ENCODE results near the gene PLEKHA5.
"Not testable (repeated sequence)": the region's sequence is repeated elsewhere in the genome, so short reads cannot be mapped to it uniquely, and the experiment has no call there.

Gene PLEKHA5

DNA sequence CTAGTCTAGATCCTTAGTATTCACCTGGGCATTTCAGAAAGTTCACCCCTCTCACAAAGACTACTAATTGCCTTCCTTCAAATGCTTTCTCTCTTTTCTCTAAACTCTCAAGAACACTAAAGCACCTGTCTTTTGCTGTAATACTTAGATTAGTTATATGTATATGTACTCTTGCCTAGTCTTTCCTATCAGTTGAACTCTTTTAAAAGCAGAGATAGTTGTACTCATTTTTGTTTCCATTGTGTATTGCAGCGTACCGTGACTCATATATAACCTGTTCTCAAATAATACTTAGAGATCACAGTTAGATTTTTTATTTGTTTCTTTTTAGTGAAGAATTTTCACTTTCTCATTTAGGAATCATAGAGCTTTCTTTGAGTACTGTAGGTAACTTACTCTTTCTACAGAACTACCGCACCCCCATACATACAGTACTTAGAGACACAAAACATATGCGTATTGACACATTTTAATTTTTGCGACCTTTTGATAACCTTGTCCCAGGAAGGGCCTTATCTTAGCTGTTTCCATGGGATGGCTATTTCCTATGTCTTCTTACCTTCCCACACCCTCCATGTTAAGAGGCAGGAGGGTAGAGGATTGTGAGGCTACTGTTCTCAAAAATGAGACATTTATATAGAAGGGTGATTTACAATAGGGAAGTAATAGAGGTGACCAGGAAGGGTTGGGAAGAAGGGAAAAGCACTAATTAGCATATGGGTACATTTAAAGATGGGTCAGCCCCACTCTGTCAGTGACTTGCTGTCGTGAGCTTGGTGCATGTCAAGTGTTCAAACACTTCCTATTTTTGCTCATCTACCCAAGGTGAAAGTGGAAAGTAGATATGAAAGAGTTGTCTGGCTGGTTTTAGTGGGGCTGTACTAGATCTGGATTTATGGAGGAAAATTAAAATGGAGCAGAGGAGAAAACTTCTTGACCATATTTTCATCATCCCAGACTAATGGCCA lies 74.3 kb downstream of the PLEKHA5 start:
- DNase-seq = no peak

DNA sequence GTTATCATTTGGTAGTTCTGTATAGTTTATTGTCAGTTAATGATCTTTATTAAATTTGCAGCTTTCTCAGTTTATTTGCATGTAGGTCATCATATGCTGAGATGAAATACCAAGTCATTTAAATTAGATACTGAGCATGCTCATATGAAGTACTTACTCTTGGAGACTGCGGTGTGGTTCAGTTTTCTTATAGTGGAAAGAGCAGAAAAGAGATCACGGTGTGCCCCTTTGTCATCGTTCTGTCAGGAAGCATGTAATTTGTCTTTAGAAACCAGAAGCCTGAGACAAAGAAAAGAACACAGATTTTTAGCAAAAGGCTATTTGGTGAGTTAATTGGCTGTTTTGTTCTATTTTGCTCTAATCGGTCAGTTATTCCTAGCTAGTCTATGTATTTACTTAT lies 75.6 kb downstream of the PLEKHA5 start:
- DNase-seq = no peak

DNA sequence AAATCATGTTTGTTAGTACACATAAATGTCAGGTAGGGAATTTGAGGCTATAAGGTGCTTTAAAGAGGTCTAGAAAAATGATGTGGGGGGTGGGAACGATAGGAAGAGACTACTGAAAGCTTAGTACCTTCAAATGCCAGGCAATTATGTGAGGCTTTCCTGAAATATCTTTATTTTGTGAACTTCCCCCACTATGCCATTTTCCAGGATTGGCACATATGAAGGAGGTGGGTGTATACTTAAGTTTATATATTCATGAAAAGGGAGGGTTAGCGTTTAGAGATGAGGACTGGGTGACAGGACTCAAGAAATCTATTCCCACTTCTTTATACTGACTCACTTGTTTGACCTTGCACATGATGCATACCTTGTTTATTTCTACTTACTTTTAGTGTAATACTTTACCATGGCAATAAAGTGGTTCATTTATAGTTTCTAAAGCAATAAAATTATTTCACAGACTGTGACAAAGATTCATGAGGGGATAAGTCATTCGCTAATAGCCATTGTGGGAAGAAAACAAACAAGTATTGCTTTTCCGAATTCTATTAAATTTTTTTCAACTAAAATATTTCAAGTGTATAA lies 77.1 kb downstream of the PLEKHA5 start:
- DNase-seq = no peak

DNA sequence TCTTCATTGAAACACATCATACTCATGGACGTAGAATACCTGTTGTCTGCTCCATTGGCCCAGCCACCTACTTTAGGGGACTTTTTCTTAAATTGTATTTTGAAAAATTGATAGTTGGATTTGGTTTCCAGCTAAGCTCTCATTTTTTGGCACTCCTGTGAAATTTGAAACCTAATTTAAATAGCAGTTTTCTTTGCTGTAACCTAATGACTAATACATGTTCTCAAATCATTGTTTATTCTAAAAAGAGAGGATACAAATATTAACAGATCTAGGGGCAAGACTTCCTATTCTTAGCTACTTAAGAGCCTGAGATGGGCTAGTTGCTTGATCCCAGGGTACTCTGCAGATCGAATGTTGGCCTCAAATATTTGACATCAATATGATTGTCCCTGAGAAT lies 78.9 kb downstream of the PLEKHA5 start:
- DNase-seq = no peak

DNA sequence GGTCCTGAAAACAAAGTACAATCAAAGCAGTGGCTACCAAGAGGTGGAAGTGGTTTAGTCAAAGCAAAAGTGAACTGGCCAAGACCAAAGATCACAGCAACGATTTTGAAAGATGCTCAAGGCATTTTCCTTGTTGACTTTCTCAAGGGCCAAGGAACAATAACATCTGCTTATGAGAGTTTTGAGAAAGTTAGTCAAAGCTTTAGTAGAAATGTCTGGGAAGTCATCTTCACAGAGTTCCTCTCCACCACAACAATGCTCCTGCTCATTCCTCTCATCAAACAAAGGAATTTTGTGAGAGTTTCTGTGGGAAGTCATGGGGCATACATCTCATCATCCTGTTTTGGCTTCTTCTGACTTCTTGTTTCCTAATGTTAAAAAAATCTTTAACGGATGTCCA lies 80.1 kb downstream of the PLEKHA5 start:
- DNase-seq = no peak

DNA sequence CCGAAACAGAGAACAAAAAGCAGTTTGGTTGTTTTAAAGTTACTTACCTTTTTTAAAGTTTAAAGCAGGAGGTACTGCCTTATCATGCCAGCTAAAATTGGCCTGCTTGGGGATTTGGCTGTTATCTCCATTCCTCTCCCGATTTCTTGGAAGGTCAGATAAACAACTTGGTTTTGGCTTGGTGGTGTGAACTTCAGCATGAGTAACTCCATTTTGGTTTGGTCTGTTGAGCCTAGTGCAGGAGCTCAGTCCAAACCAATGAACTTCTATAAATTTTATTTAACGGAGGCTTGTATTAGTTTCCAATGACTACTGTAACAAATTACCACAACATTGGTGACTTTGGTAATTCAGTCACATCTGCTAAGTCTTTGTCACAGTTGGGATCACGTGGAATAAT lies 82.3 kb downstream of the PLEKHA5 start:
- no peak for DNase-seq

DNA sequence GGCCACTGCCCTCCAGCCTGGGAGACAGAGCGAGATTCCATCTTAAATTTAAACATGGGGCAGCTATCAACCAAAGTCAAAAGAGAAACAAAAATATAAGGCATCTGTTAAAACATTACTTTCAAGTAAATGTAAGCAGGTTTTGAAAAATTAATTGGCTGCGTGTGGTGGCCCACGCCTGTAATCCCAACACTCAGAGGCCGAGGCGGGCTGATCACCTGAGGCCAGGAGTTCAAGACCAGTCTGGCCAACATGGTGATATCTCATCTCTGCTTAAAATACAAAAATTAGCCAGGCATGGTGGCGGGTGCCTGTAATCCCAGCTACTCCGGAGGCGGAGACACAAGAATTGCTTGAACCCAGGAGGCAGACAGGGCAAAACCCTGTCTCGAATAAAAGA lies 82.7 kb downstream of the PLEKHA5 start:
- DNase-seq = no peak

DNA sequence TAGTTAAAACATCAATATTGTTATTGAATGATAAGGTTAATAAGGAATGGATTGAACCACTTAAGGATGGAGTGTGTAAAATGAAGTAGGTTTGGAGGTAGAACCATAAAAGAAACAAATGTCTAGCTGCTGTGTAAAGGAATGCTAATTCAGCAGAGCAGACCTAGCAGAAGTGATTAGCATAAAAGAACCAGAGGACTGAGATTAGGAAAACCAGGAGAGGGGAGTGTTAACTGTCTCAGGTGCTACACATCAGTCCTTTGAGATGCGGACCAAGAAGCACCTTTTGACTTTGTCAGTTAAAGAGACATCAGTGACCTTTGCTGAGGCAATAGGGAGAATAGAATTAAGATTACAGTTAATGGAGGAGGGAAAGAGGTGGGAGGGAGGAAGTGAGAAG lies 84.5 kb downstream of the PLEKHA5 start:
- no peak for DNase-seq

DNA sequence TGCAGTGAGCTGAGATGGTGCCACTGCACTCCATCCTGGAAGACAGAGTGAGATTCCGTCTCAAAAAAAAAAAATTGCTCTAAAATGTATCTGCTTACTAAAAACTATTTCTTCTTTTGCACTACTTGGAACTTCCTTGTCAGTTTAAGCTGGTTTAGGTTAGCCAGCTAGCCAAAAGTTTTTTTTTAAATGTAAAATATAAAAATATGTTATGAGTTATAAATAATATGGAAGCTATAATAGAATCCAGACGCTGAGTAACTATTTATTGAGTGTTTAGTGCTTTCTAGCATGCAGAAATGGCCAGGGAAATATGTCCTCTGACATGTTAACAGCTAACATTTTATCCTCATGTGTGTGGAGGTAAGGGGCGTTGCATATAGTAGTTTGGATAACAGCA lies 85.6 kb downstream of the PLEKHA5 start:
- DNase-seq = no peak

DNA sequence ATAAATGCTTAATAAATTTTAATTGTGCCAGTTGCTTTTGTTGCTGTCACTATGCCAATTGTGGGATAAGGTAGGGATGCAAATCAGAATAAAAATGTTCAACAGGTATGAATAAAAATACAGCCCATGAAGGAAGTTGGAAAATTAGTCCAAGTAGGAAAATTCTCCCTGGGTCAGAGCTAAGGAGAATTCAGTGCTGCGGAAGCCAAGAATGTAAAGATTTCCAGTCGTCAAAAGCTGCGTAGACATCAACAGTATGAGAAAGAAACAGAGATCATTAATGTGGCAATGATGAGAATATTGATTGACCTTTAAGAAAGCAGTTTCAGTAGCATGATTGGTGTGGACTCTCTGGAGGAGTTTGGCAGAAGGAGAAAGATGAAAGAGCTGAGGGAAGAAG lies 87.9 kb downstream of the PLEKHA5 start:
- no peak for DNase-seq

DNA sequence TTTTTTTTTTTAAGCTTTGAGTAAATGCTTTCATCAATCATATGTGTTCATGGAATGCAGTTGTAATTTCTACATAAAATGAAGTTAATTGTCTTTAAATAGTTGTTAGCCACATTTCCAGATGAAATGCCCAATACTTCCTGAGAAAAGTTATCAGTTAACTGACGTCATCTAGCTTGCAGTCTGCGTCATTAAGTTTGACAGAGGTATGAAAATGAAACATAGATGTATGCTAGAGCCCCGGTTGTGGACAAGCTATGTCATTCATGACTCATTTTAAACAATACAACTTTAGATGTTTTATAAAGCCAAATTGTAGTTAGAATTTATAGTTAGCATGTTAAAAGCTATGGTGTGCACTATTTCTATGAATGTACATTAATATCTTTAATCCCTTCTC lies 90.7 kb downstream of the PLEKHA5 start:
- no peak for DNase-seq

DNA sequence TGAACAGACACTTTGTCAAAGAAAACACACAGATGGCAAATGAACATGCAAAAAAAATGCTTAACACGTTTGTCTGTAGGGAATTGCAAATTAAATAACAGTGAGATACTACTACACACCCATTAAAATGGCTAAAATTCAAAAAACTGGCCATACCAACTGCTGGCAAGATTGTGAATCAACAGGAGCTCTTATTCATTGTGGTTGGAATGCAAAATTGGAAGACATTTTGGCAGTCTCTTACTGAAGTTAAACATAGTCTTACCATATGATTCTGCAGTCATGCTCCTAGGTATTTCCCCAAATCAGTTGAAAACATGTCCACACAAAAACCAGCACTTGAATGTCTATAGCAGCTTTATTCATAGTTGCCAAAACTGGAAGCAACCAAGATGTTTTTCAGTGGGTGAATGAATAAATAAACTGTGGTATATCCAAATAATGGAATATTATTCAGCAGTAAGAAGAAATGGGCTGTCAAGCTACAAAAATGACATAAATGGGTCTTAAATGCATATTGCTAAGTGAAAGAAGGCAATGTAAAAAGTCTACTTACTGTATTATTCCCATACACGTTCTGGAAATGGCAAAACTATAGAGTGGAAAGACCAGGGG lies 91.4 kb downstream of the PLEKHA5 start:
- no peak for DNase-seq

DNA sequence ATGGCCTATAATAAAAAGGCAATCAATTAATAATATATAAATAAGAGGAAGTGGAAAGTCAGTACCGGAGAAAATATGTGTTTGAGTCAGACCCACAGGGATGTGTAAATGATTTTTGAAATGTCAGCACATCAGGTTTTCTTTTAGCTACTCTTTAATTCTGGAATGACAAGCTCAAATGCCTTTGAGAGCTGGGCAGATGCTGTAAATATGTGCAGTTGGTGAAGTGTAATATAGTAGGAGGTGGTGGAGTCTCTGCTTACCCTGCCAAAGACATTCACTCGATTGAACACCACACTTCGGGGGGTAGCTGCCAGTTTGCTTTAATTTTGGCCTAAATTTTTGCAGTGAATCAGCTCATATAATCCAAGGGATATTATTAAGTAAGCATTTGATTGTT lies 93.0 kb downstream of the PLEKHA5 start:
- DNase-seq = no peak

DNA sequence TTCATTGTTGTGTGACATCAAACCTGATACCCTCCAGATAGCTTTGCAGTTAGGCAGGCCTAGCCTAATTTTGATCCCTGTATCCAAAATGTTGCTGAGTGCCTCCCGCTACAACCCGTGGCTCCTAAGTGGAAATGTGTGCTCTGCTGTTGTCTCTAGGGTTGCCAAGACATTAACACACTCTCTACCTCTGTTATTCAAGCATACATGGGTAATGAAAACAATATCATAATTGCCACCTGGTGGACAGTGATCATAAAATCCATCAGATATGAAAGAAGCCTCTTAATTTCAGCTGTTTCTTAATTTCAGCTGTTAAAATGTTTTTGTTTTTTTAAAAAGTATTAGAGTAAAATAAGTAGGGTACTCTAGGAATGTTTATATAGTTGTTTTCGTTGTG lies 93.5 kb downstream of the PLEKHA5 start:
- no peak for DNase-seq

DNA sequence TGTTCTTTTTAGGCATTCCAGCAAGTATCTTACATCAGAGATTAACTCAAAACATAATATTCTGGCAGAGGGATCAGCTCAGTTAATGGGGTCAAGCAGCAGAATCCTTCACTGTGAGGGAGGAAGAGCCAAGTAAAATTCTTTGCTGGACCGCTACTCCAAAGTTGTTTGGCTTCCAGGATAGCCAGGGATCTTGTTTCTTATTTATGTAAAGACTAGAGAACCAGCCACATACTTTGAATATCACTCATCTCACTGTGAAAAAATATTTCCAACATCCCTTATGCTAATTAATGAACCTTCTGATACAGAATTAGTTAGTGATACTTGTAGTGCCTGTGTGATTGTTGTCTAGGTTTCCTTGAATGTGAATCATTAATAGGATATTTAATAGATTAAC lies 94.2 kb downstream of the PLEKHA5 start:
- DNase-seq = no peak

DNA sequence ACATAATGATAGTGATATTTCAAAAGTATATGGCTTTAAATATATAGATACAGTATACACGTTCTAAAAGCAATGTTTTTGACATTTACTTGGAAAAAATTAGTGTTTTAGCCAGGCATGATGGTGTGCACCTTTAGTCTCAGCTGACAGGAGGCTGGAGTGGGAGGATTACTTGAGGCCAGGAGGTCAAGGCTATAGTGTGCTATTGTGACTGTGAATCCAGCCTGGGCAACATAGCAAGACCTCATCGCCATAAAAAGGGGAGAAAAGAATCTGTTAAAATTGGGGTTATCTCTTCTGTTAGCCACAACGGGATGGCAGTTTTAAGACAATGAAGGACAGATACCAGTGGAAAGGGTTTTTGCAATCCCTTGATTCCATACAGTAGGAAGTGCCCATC lies 95.2 kb downstream of the PLEKHA5 start:
- DNase-seq = no peak

DNA sequence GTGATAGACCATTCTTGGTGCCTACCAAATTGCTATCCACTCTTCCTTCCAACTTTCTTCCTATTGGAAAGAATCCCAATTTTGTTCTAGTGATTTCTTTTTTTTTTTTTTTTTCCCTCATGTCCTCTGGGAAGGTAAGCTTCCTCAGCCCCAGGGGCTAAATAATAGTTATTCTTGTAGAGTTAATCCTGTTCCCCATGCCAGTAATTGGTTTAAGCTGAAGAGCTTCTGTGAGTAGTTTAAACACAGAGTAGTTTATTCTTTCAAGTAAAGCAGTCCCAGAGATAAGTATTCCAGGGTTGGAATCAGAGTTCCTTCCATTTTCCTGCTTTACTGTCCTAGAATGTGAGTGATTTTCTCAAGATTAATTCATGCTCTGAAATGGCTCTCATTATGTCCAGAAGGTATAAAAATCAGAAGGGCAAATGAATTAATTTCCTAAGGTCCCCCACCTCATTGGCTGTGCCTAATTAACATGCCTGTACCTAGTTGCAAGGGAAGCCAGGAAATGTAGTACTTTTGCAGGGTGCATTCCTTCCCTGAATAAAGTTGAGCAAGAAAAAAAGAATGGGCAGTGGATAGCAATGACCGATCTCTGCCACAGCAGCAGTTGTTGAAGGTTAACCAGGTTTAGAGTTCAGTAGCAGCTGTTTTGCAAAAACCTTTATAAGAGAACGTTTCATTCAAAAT lies 97.8 kb downstream of the PLEKHA5 start:
- no peak for DNase-seq

DNA sequence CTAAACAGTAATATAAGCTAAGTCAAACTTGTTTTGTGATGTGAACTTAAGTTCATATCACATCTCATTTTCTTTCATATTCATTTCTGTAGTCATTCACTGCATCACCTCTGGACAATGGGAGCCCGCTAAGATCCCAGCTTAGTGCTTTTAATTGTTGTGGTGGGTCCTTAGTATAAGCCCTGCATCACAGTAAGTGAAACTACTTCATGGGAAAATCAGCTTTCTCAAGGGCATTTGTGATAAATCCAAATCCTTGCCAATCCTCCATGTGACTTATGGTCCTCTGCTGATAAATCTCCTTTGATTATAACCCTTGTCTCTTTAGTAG lies 98.3 kb downstream of the PLEKHA5 start:
- no peak for DNase-seq

DNA sequence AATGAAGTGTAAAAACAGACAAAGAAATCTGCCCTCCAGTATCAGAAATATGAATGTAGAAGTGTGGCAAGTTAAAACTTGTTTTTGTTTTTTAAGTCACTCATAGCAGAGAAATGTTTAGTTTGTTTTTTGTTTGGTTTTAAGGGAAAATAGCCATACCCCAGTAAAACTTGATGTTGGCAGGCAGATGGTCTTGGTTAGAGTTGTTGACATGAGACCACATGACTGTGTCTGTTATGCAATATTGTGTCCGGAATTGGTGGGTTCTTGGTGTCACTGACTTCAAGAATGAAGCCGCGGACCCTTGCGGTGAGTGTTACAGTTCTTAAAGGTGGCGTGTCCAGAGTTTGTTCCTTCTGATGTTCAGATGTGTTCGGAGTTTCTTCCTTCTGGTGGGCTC lies 99.5 kb downstream of the PLEKHA5 start:
- DNase-seq = not testable (repeated sequence)

DNA sequence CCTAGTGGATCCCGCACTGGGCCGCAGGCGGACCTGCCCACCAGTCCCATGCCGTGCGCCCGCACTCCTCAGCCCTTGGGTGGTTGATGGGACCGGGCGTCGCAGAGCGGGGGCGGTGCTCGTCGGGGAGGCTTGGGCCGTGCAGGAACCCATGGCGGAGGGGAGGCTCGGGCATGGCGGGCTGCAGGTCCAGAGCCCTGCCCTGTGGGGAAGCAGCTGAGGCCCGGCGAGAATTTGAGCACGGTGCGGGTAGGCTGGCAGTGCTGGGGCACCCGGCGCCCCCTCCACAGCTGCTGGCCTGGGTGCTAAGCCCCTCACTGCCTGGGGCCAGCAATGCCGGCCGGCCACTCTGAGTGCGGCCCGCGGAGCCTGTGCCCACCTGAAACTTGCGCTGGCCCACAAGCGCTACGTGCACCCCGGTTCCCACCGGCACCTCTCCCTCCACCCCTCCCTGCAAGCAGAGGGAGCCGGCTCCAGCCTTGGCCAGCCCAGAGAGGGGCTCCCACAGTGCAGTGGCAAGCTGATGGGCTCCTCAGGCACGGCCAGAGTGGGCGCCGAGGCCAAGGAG lies 100.8 kb downstream of the PLEKHA5 start:
- DNase-seq = no peak

DNA sequence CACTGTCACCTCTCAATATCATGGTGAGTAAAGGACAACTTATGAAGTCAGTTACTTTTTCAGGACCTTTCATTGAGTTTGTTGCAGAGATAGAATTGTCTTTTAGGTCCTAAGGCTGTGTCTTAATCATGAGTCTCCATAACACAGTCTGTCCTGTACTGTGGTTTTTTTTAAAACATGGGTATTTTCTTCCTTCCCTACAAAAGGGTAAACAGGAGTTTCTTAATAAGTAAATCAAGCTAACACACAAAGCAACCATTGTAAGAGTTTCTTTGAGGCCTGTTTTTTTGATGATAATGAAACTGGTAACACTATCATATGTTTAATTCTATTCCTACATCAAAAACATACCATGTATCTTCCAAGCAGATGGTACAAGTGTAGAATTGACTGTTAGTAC lies 101.4 kb downstream of the PLEKHA5 start:
- no peak for DNase-seq

DNA sequence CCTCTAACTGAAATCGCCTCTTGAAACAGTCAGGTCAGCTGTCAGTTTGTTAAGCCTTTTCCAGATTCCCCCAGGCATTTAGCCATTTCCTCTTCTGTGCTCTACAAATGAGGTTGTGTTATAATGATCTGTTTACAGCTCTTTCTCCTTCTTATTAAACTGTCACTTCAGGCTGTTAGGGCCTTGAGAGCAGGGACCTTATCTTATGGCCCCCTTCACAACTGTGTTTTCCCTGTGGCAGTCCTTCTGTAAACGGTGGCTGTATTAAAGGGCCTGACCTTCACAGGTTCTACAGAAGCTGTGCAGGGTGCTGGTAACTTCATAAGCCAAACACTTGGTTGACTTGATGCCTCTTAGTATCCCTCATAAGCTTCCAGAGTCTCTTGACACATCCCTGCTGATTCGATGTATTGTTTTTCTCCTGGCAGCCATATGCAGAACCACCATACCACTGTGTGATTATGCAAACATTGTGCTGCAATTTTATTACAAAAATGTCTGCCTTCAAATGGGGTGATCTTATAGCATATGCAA lies 104.7 kb downstream of the PLEKHA5 start:
- DNase-seq = no peak

Measured in activated effector memory CD4-positive, alpha-beta T cell treated with anti-CD3 and anti-CD28 coated beads, Interleukin-2, amount 50 U/mL, for 16 hours (primary cell).